Skeletal muscle satellite cell (primary cell): ENCODE results near the gene OTUD3.
"Not testable (repeated sequence)": the region's sequence is repeated elsewhere in the genome, so short reads cannot be mapped to it uniquely, and the experiment has no call there.

ENCODE experiments used
- H3K27me3 ChIP-seq: 2 replicates; pipeline ENCODE4 v1.7.0; 2013; ENCODE audit warnings: low read length; ENCODE audit not compliant: control insufficient read depth, insufficient read depth
- H3K36me3 ChIP-seq: 2 replicates; pipeline ENCODE4 v1.7.0; 2013; ENCODE audit warnings: mild to moderate bottlenecking, control low read depth, low read length; ENCODE audit not compliant: insufficient read depth
- H3K4me1 ChIP-seq: 2 replicates; pipeline ENCODE4 v1.7.0; 2013; ENCODE audit warnings: low read length; ENCODE audit not compliant: control insufficient read depth, insufficient read depth
- H3K4me2 ChIP-seq: 2 replicates; pipeline ENCODE4 v1.7.0; 2013; ENCODE audit warnings: mild to moderate bottlenecking, low read length
- H3K4me3 ChIP-seq: 2 replicates; pipeline ENCODE4 v1.7.0; 2013; ENCODE audit warnings: low read length
- H3K9ac ChIP-seq: 2 replicates; pipeline ENCODE4 v1.7.0; 2013; ENCODE audit warnings: mild to moderate bottlenecking, low read depth, low read length, moderate library complexity
- H3K9me3 ChIP-seq: replicated peaks from 2 replicates; pipeline ENCODE4 v1.7.0; 2013; ENCODE audit warnings: mild to moderate bottlenecking, control low read depth, low read length

Gene OTUD3

DNA sequence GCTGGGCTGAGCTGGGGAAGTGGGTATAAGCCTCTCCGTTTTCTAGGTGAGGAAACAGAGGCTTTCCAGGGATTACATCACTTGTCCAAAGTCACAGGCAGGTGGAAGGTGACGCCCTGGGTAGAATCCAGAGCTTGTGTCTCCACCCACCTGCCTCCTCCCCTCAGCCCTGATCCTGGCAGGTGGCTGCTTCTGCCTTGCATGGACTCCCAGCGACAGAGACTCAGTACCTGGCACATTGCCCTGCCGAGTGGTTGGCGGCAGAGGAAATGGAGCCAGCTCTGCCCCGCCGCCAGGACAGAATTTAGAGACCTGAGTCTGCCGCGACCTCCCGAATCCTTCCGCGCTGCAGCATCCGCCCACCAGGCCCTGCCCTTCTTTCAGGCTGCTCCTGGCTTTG, 39.1 kb downstream of the OTUD3 start:
- H3K27me3 ChIP-seq, result peaks cover 21% of the 10 kb centered on the region
- no peak overlapping the region for H3K4me2 ChIP-seq
- no peaks in the 10 kb centered on the region for H3K4me1 ChIP-seq
- H3K9ac ChIP-seq, result no peak overlapping the region
- no peaks in the 10 kb centered on the region for H3K36me3 ChIP-seq
- H3K4me3 ChIP-seq, result no peak overlapping the region
- no peaks in the 10 kb centered on the region for H3K9me3 ChIP-seq

DNA sequence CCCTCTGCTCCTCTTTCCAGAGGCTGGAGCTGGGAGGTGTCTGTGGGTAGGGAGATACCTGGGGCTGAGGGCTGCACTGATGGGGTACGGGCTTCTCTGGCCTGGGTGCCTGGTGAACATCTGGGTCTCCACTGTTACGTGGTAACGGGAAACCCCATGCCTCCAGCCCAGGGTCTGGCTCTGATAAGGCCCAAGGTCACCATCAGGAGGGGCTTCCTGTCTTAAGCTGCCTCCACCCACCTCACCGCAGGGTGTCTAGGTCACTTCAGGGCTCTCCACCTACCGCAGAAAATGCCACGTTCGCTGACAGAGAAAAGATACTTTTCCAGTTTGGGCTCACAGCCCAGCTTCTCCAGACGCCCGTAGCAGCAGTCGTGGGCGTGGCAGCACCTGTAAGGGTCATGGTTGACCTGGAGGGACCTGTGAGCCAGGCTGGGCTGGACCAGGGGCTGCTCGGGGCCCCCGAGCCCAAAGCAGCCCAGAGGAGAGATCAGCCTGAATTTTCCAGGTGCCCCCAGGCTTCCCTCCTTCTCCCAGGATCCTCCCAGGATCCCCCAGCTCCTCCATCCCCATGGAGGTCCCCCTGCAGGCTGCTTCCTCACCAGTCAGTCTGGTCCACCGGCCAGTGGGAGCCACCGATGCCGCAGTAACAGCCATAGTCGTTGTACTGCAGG, 40.0 kb downstream of the OTUD3 start:
- Histone ChIP-seq H3K4me1 (no peaks in the 10 kb centered on the region), H3K36me3 (no peaks in the 10 kb centered on the region), H3K9ac (no peak overlapping the region), H3K9me3 (no peaks in the 10 kb centered on the region), H3K4me3 (no peak overlapping the region), H3K27me3 (peaks cover 21% of the 10 kb centered on the region), H3K4me2 (no peak overlapping the region)

DNA sequence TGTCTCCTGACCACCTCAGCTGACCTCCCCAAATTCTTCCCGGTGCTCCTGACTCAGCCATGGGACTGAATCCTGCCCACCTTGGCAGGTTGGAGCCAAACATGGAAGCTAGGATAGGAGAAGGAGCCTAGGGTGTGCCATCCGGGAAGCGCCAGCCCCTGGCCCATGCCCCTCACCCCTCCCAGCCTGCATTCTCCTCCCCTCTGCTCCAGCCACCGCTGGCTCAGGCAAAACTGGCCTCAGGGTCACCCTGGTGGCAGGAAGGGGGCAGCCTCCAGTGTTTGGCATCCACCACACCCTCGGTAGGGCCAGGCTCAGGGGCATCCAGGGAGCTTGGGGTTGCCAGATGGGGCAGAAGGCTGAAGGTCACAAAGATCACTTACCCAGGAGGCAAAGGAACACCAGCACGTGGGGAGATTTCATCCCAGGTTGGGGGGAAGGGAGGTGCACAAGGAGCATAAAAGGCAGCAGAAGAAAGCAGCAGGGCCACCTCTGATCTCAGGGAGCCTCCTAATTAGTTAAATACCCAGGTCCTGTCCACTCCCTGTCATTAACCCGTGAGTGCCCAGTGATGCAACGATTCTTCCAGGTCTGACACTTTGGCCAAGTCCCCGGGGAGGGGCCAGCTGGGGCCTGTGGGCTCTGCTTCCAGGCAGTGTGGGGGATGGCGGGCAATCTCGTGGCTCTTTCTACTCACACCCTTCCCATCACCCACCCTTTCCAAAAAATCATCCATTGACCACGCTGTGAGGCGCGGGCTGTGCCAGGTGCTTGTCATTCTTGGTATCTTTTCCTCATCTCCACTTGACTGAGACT, 41.1 kb downstream of the OTUD3 start, which contains the start of gene PLA2G2E:
Gene PLA2G2E, minus strand, starts transcription at position 481 of the 816 bp plus-strand sequence. Its CDS starts 58 bp downstream, at position 423.
- no peak within 1 kb of the TSS for H3K4me3 ChIP-seq
- no peaks in the 10 kb centered on the region for H3K4me1 ChIP-seq
- no peaks in the 10 kb centered on the region for H3K9me3 ChIP-seq
- no peaks in the 10 kb centered on the region for H3K36me3 ChIP-seq
- H3K27me3 ChIP-seq, result peaks cover 21% of the 10 kb centered on the region
- H3K4me2 ChIP-seq, result no peak within 1 kb of the TSS
- H3K9ac ChIP-seq, result no peak within 1 kb of the TSS

DNA sequence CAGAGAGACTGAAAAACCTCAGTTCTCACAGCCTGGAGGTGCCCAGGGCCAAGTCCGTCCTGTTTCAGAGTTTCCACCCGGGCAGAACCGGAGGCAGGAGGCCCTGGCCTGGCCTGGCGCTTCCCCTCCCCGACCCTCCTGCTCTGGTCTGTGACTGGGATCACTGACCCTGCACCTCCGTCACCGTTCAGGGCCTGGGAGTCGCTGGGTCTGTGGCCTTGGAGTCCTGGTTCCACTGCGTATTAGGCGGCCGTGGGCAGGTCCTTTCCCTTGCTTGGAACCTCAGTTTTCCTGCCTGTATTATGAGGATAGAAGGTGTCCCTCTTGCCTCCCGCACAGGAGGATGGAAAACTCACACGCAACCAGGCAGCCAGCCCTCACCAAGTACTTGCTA, 41.8 kb downstream of the OTUD3 start:
- no peak overlapping the region for H3K9ac ChIP-seq
- H3K4me2 ChIP-seq, result no peak overlapping the region
- H3K27me3 ChIP-seq, result peaks cover 21% of the 10 kb centered on the region
- no peaks in the 10 kb centered on the region for H3K9me3 ChIP-seq
- H3K4me1 ChIP-seq, result no peaks in the 10 kb centered on the region
- H3K36me3 ChIP-seq, result no peaks in the 10 kb centered on the region
- H3K4me3 ChIP-seq, result no peak overlapping the region

DNA sequence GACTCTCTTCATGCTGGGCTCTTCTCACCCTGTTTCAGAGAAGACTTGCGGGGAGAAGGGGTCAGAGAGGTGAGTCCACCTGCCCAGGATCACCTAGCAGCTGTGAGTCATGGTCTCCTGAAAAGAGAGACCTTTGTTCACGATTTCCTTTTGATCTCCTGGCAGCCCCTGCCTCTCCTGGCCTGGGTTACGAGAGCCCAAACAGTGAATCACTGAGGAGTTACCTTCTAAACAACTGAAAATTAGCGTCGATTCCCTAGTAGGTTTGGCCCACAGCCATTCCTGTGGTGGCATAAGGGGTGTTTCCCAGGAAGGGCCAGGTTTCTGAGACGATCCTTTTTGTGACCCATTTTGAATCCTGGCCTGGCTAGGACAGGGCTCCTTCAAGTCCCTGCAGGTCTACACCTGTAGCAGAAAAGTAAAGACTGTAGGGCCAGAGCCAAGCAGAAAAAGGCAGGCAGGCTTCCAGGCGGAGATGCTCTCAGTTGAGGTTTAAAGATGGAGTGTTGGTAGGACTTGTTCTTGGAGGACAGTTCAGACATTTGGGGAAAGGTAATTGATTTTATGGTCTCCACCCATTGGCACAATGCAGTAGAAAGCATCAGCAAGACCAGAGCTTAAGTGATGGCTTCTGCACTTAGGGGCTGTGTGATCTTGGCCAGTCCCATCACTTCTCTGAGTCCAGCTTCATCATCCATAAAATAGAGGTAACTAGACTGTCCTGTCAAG, 43.3 kb downstream of the OTUD3 start:
- H3K9ac ChIP-seq, result no peak overlapping the region
- peaks cover 21% of the 10 kb centered on the region for H3K27me3 ChIP-seq
- H3K4me1 ChIP-seq, result no peaks in the 10 kb centered on the region
- no peaks in the 10 kb centered on the region for H3K36me3 ChIP-seq
- H3K9me3 ChIP-seq, result no peaks in the 10 kb centered on the region
- no peak overlapping the region for H3K4me3 ChIP-seq
- no peak overlapping the region for H3K4me2 ChIP-seq

DNA sequence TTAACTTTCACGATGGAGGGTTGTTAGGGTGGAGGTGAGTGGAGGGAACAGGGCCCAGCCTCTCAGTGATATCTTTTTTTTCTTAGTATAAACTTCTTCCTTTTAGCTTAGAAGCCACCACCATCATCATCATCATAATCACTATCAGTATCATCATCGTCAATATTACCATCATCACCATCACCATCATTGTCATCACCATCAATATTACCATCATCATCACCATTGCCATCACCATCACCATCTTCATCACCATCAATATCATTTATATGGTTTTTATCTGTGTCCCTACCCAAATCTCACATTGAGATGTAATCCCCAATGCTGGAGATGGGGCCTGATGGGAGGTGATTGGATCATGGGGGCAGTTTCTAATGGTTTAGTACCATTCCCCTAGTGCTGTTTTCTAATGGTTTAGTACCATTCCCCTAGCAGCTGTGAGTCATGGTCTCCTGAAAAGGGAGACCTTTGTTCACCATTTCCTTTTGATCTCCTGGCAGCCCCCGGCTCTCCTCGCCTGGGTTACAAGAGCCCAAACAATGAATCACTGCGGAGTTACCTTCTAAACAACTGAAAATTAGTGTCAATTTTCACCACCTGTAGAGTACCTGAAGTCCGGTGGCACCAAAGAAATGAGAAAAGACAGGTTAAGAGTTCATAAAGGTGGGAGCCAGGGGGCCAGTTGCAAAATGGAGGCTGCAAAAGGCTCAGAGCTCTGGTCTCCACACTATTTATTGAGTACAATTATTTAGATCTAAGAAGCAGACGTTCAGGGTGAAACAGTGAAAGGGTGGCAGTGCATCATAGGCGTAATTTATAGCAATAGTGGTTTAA, 44.3 kb downstream of the OTUD3 start:
- H3K4me1 ChIP-seq, result no peaks in the 10 kb centered on the region
- no peaks in the 10 kb centered on the region for H3K36me3 ChIP-seq
- no peak overlapping the region for H3K4me2 ChIP-seq

DNA sequence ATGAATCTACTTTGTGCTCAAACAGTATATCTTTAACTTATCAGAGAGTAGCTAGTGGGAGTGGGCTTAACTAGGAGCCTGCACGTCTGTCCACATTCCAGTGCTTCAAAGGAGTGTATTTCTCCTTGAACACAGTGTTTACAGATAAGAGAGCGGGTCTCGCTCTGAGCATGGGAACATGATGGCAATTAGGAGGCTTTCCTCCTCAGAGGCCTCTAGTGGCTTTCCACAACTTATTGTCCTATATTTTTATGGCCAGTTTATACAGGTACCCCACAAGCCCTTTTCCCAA, 44.9 kb downstream of the OTUD3 start:
- not testable (repeated sequence) for H3K4me2 ChIP-seq, H3K9me3 ChIP-seq, H3K4me1 ChIP-seq, H3K36me3 ChIP-seq, H3K4me3 ChIP-seq, H3K9ac ChIP-seq
- peaks cover 16% of the 10 kb centered on the region for H3K27me3 ChIP-seq

More for the DNA sequence above, 44.3 kb downstream of the OTUD3 start:
- Histone ChIP-seq H3K9me3 (peaks cover 2% of the 10 kb centered on the region), H3K27me3 (peaks cover 21% of the 10 kb centered on the region), H3K4me3 (no peak overlapping the region), H3K9ac (no peak overlapping the region)

DNA sequence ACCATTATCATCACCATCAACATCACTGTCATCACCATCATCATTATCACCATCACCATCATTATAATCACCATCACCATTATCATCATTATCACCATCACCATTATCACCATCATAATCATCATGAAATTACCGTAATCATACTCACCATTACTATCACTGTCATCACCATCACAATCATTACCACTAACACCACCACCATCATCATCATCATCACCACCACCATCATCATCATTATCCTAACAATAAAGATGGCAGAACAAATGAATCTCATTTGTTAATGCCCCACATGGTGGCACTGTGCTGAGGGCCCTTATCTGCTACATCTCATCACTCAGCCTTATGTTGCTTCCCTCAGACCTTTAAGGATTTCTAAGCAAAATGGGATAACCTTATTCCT, 50.7 kb downstream of the OTUD3 start:
- H3K4me2 ChIP-seq, result no peak overlapping the region
- H3K4me3 ChIP-seq, result no peak overlapping the region
- peaks cover 8% of the 10 kb centered on the region for H3K9me3 ChIP-seq
- no peak overlapping the region for H3K9ac ChIP-seq
- no peaks in the 10 kb centered on the region for H3K4me1 ChIP-seq
- H3K27me3 ChIP-seq, result no peaks in the 10 kb centered on the region
- H3K36me3 ChIP-seq, result no peaks in the 10 kb centered on the region

DNA sequence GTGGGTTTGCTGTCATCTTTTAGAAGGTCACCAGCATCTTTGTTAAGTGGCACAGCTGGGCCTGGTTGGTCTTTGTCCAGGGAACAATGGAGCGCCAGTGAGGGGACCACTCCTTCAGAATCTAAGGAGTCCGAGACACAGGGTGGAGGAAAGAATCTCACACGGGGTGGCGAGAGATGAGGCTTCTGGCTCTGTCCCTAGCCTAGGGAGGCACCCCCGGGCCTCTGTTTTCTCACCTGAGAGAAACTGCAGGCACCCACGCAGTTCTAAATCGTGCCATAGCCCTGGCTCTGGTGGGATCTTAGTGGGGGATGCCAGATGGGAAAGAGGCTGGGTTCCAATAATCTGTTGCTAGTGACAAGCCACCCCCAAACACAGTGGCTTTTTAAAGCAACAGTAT, 52.1 kb downstream of the OTUD3 start:
- Histone ChIP-seq H3K4me3 (no peak overlapping the region), H3K4me2 (no peak overlapping the region), H3K36me3 (no peaks in the 10 kb centered on the region), H3K9ac (no peak overlapping the region), H3K4me1 (no peaks in the 10 kb centered on the region), H3K9me3 (peaks cover 8% of the 10 kb centered on the region), H3K27me3 (no peaks in the 10 kb centered on the region)

DNA sequence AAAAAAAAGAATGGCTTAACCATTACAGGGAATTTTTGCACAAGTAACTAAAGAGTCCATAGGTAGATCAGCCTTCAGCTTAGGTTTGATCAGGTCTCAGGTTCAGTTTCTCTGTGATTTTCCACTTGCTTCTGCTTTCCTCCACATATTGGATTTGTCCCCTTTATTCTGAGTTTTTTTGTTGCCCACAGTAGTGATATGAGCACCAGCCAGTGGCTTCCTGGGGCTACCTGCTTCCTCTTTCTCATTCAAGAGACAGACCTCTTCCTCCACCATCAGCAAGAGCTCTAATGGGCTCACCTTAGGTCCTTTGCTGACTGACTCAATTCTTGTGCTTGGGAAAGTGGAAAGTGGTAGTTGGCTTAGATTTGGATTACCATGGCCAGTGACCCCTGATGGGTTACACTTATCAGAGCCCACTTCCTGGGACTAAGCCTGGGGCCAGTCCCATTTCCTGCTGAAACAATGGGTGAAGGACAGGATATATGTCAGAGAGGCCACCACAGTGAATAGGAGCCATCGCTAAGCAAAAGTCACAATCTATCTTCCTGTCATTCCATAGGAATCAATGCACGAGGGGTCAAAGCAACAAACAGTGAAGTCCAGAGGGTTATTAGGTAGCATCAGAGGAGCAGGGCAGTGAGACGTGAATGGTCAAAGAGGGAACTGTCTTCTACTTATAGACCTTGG, 54.0 kb downstream of the OTUD3 start:
- H3K4me3 ChIP-seq, result no peak overlapping the region
- no peaks in the 10 kb centered on the region for H3K36me3 ChIP-seq
- H3K4me2 ChIP-seq, result no peak overlapping the region
- peaks cover 8% of the 10 kb centered on the region for H3K9me3 ChIP-seq
- H3K4me1 ChIP-seq, result no peaks in the 10 kb centered on the region
- no peak overlapping the region for H3K9ac ChIP-seq
- H3K27me3 ChIP-seq, result no peaks in the 10 kb centered on the region
